HEK293T (cell line): ENCODE measurements around the gene TEX13B.

Experiments
- BHLHE40 ChIP-seq: fragments of 450-650 bp; IDR thresholded peaks from 2 replicates; pipeline ENCODE4 v1.6.1; 2016; ENCODE audit warnings: mild to moderate bottlenecking, moderate library complexity, borderline replicate concordance
- HDGF ChIP-seq: fragments of 450-650 bp; IDR thresholded peaks from 2 replicates; pipeline ENCODE4 v1.6.1; 2017; ENCODE audit warnings: antibody characterized with exemption, borderline replicate concordance

GRCh38 chrX:107936434-107936730 lies 45.8 kb downstream of the TEX13B start:
- TF ChIP-seq BHLHE40 (no peak), HDGF (no peak)
